Fibroblast of peridontal ligament (primary cell): Measurements from ENCODE around the gene NEDD9.

Experiments used
- DNase-seq: peaks from one replicate; pipeline ENCODE4 v3.0.0-alpha.2; 2010; ENCODE audit errors: extremely low read depth

Gene NEDD9

DNA sequence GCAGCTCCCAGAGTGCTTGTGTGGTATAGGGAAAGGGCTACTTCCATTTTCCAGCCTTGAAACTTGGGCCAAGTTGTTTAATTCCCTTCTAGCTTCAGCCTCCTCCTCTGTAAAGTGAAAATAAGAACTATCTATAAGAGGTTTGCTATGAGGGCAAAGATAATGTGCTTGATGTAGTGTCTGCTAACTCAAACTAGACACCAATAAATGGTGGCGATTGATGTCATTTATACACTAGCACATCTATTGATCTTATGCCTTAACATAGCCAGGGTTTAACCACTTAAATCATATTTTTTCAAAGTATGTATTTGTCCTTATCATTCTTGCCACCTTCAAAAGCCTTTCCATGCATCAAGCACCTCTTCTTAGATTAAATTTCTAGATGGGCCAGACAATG lies 55.2 kb downstream of the NEDD9 start:
- DNase-seq: no peak

DNA sequence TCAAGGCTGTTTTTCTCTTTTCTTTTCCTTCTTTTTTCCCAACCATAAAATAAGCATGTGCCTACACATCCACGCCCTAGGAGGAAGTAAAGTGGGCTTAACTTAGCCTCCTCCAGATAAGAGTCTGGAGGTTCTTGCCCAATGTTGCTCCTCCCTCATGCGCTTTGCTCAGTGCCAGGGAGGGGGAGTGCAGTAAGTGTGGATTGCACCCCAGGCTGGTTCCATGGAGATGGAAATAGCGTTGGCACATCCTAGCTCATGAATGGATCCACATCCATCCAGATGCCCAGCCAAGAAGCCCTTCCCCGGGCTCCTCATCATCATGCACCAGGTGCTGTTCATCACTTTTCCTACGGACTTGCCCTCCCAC lies 58.2 kb downstream of the NEDD9 start:
- DNase-seq: no peak

DNA sequence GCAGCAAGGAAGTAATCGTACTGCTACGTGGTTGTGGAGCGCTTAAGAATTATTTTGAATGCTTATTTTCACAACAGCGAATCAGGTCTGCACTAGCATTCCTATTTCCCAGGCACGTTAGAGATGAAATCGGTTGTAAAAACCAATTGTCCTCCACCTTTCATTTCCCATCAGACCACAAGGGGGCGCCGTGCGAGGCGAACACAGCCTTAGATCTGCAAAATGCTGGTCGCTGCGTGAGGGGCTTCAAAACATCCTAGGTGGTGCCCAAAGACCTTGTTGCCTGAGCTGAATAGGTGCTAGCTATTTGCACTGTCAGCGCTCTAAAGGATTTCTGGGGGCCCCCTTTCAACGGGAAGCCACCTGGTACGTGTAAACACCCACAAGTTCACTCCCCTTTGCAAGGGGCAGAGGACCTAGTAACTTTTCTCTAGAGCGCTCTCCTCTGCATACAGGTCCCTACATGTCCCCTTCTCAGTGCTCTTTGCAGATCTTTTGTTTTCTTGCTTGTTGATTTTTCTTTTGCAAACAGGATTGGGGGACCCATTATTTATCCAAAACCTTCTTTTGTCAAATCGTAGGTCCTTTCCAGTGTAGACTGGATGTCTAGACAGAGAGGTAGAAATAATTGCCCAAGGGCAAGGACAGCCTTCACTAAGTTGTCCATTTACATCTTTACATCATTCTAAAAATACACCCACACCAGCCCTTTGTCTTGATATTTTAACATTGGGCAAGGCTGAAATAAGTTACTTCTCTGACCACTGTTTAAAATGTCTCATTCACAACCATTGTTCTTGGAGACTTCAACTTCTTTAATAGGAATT lies 59.8 kb downstream of the NEDD9 start:
- DNase-seq: peak; percentile 40

DNA sequence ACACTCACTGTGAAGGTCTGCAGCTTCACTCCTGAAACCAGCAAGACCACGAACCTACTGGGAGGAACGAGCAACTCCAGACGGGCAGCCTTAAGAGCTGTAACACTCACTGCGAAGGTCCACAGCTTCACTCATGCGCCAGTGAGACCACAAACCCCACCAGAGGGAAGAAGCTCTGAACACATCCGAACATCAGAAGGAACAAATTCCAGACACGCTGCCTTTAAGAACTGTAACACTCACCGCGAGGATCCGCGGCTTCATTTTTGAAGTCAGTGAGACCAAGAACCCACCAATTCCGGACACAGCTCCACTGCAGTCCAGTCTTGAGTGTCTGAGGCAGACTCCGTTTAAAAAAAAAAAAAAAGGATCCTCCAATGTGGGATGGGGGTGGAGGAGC lies 60.5 kb downstream of the NEDD9 start:
- no peak for DNase-seq

DNA sequence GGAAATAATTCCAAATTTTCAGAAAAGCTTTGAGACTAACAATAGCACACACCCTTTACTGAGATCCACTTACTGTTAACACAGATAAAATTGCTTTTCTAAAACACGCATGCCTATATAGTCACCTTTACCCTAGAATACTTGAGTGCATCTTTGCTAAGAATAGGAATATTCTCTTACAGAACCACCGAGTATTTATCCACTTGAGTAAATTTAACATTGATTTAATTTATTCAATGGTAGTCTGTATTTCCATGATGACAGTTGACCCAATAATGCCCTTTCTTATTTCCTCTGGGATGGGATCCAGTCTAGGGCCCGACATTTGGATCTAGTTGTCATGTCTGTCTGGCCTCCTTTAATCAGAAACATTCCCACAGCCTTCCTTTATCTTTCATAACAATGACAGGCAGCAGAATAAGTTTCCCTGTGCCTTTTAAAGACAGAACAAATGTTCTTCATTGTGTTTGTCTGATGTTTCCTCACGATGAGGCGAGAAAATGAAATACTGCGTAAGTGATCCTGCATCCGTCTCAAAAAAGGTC lies 64.3 kb downstream of the NEDD9 start:
- DNase-seq: no peak

DNA sequence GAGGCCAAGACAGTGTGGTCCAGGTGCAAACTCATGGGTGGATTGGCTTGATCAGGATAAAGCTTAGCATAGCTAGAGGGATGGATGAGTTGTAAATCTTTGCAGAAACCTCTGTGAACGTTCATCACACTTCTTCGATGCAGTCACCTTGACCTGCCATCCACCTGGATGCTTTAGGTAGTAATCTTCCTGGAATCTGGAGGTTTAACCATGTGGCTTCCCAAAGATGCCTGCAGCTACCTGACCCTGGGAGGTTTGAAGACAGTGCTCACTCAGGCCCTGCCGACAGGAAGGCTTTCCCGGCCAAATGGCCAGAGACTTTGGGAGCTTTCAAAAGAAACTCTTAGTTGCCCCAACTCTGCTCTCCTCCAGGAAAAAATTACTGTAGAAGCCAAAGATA lies 65.5 kb downstream of the NEDD9 start:
- DNase-seq: no peak

DNA sequence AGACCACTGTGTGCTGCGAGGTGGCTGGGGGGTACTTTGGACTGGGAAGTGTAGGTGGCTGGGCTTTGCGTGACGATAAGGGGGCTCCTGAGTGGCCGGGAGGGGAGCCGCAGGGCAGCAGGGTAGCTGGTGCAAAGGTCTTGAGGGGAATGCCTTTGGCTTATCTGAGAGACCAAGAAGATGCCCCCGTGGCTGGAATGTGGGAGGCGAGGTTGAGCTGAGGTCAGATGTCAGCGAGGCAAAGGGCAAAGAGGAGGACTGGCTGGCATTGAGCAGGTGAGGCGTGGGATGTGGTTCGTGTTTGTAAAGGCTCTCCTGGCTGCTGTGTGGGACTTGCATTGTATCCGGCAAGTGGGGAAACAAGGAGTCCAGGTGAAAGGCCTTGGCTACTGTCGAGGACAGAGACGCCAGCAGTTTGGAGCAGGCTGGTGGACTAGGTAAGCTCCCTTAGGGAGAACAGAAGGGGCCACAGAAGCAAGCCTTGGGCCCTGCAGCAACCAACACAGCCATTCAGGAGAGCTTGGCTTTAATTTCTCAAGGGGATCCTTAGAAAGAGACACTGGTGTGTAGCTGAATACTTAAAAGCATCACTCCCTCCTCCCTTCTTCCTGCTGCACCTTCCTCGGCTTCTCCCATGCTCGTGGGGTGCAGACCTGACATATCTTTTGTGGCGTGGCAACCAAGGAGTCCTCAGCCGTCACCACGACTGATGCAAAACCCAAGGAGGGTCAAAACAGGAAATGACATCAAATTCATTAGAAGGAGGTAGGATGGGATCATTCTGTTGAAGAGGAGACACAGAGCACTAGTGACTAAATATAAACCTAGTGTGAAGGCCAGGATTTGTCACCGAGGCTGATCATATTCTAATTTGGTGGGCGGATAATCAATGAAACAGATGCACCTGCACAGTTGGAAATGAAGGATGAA lies 67.5 kb downstream of the NEDD9 start:
- DNase-seq: no peak

DNA sequence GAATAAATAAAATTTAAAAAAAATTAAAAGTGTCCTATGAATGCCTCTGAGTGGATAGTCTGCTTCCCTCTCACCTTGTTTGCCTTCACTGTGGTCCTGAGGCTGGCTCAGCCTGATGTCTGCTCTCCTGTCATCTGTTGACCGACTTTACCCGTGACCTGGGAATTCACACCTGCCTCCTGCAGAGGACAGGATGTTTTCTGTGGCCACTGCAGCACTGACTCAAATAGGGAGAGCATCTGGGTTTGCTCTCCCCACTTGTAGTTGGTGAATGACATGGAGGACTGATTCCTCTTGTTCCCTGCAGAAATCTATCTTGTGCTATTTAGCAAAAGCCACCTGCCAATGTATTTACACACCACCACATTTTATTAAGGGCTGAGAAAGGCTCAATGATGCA lies 68.5 kb downstream of the NEDD9 start:
- no peak for DNase-seq

DNA sequence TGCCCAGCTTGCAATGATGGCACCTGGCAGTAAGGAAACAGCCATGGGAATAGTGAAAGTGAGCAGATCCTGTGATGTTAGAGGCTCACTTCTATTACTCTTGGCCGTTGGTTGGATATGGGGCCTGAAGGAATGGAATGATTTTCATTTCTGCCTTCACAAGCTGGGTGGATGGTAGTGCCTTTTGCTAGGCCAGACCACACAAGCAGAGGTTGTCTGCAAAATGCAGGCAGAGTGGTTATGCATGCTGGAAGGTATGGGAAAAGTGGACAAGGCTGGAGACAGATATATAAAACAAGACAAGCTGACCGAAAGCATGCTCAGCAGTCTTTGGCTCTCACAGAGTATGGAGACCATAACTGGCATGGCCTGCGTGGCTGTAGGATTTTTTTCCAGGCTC lies 70.2 kb downstream of the NEDD9 start:
- no peak for DNase-seq

DNA sequence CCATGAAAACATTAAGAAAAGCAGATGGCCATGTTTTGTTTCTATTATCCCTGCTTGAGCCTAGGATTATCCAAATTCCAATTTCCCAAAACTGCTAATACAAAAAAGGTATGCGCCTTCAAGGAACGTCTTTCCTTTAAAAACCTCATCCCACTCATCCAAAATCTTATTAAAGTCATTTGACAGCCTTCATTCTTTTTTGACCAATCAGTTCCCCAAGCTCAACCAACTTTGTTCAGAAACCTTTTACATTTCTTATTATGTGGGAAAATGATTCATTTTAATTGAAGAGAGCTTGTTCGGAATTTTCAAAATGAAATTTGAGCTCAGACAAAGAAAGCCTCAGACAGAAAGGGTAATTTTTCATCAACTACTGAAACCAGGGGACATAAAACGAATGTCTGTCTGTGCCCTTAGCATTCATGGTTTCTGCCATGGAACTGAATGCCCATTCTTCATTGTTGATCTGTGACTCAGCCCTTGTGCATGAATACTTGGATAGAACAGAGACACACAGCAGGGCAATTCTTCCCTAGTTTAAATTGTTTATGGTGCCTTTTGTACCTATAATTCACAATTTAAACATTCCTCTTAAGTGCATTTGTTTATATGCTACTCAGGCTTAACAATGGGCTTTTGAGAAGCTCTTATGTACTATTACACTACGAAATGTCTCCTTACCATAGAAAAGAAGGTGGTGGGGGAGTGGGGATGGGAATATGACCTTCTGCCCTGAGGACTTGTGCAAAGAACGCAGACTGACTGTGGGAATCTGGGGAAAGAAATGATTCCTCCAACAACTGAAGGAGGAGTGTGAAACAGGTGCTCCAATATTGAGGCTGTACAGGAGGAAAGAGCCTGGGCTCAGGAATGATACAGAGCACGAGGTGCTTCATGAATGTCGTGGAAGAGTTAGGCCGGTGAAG lies 71.2 kb downstream of the NEDD9 start:
- peak; percentile 48 for DNase-seq

DNA sequence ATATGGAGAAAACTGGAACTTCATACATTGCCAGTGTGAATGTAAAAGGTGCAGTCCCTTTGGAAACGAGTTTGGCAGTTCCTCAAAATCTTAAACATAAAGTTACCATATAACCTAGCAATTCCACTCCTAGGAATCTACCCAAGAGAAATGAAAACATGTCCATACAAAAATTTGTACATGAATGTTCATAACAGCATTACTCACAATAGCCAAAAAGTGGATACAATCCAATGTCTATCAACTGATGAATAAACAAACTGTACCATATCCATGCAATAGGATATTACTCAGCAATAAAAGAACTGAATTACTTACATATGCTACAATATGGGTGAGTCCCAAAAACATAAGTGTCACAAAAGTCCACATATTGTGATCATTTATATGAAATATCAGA lies 72.3 kb downstream of the NEDD9 start:
- DNase-seq: peak; percentile 68

DNA sequence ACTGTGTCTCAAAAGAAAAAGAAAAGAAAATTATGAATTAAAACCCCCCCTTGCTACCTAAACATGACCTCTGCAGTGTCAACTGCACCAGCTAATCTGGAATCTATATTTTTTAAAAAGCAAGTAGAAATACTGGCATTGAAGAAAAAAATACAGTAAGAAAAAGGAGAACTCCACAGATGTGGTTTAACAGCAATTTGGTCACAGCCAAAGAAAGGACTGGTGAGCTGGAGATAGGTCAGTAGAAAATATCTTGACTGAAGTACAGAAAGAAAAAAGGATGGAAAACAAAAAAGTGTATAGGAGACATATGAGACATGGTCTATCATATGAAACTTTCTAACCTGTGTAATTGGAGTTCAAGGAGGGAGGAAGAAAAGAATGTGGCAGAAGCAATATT lies 76.9 kb downstream of the NEDD9 start:
- DNase-seq: no peak

DNA sequence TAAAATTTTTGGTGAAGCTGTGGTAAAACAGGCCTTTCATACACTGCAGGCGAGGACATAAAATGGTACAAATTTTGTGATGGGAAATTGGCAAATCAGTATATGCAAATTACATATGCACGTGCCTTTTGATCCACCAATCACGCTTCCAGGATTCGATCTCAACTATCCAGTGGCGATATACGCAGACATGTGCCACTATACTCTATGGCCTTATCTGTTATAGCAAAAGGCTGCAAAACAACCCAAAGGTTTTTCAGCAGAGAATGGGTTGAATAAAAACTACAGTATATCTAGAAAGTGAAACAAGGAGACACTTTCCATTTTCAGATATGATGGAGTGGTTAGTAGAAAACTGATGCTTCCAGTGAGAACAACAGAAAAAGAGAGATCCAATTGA lies 79.0 kb downstream of the NEDD9 start:
- no peak for DNase-seq

DNA sequence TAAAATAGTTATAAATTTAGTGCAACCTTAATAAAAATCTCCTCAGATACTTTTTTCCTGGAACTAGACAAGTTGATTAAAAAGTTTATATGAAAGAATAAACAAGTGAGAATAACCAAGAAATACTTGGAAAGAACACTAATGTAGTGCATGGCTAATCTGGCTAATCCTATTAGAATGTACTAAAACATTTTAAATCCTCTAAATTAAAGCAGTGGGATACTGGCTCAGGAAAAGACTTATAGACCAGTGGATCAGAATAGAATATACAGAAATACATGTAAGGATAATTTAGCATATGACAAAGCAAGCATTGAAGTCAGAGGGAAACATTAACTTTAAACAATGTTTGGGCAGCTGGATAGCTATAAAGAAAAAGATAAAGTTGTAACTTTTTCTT lies 79.9 kb downstream of the NEDD9 start:
- DNase-seq: no peak

DNA sequence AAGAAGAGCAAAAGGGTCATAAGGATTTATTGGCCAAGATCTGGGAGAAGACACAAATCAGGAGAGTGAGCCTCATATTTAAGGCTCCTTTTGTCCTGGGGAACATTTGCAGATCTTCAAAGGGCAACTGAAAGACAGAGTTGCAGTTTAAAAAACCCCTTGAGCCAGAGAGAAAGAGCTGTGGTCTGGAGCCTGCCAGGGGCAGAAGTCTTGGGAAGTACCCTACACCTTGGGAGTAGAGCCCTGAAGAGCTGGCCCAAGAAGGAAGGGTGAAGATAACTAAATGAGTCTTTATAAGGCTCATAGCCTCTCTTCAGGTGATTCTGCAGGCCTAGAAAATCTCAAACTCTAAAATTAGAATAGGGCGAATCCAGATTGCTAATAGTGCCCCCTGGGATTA lies 81.0 kb downstream of the NEDD9 start:
- DNase-seq: no peak

DNA sequence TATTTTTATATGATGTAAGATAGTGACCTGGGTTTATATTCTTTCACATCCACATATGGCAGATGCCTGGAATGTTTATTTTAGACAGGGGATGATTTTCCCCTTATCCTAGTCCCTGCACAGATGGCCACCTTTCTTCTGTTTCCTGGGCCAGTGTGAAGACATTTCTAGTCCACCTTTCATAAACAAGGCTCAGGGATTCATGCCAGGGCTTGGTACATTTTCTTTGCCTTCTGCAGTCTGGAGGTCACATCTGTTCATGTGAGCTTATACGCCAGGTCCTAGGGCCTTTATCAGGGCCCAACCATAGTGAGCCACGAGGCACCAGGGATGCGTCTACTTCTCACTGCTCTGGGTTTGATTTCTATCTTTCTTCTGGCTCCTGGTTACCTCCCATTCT lies 82.9 kb downstream of the NEDD9 start:
- DNase-seq: no peak

DNA sequence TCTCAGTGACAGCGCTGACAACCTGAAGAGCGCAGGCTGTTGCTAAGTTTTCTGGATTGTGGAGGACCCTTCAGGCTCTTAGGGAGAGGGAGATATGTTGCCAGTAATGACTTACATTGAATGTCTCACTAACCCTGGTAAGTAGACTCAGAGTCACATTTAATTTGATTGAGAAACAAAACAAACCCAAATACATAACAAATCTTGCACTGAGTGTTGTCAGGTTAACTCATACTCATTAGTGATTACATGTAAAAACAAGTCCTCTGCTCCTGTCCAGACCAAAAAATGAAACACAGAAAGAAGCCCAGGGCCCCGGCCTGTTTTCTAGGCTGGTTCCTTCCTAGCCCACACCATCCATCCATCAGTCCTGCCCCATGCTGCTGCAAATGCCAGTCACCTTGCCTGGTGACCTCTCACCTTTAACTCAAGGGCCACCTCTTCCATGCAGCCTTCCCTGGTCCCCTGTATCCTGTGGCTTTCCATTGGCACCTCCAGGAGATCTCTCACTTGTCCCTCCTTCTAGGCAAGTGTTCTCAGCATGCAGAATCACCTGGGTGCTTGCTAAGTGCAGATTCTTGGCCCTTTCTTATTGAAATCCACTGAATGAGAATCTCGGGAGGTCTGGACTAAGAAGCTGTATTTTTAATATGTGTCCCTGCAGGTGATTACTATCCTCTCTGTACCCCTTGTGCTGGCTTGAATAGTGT lies 86.2 kb downstream of the NEDD9 start:
- no peak for DNase-seq

DNA sequence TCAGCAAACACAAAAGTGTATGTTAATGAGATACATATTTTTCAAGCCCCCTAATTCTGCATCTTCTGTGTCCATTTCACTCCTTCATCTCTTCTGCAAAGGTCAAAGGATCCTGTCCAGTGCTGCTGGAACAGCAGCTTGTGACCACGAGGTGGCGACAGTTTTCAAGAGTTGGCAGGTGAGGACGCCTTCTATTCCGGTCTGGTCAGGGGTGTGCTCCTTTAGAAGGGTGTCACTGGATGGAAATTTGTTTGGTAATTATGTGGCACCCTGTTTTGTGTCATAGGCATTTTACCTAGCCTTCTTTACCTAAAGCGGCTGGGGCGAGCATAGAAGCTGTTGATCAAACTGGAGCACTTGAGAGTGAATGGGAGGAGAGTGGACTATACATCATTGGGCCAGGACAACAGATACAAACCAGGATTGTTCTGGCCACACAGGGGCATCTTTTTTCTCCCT lies 88.0 kb downstream of the NEDD9 start:
- peak; percentile 81 for DNase-seq

DNA sequence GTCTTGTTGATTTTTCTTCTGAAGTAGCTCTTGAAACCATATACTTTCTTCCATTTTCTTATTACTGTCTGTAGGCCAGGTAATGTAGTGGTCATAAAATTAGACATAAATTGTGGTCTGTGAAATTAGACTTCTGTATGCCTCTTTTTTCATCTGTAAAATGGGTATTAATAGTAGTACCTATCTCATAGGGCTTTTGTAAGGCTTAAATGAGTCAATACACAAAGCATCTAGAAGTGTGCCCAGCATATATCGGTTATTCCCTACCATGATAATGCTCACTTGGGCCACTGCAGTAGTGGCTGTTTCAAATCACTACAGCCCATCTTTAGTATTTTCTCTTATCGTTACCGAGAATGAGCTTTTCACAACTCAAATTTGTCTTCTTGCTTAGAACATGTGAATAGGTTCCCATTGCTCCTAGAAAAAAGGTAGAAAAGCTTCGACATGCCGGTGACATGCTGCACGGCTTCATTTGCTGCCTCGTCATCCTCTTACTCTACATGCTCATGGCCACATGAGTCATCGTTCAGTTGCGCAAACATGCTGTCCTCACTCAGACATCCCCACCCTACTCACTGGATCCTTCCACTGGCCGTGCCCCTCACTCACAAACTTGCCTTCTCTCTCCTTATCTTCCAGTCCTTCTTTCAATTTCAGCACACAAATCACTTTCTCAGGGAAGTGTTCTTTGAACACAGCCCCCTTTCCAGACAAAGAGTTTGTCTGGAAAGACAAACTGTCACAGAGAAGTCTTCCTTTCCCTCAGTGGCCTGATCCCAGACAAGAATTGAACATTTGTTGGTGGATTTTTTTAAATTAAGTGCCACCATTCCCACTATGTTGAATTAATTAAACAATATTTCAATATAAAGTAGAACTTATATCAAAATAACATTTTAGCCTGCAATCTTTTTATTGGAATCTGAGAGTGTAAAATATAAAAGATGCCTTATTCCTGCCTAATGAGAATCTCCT lies 88.8 kb downstream of the NEDD9 start:
- DNase-seq: peak; percentile 80
